Measurements from ENCODE around the gene ATP11A.
A peak's percentile ranks its signal among the peaks of the same experiment; 100 is the strongest.
"Not testable (repeated sequence)": the region's sequence is repeated elsewhere in the genome, so short reads cannot be mapped to it uniquely, and the experiment has no call there.

ATP11A gene

GRCh38 chr13:112774829-112775565, 85.2 kb downstream of the ATP11A start:
- DNase-seq (ENCODE audit: low read depth in 2 of 2) = no peak

- no peak for DNase-seq (ENCODE audit: low read depth in 2 of 2)
Observed at GRCh38 chr13:112775791-112776279, 86.0 kb downstream of the ATP11A start.

- no peak for DNase-seq (ENCODE audit: low read depth in 2 of 2)
Observed at GRCh38 chr13:112776354-112776753, 86.5 kb downstream of the ATP11A start.

- DNase-seq (ENCODE audit: low read depth in 2 of 2) = no peak
Observed at GRCh38 chr13:112776971-112777370, 87.1 kb downstream of the ATP11A start.

- DNase-seq (ENCODE audit: low read depth in 2 of 2) = no peak
Observed at GRCh38 chr13:112777637-112778406, 88.0 kb downstream of the ATP11A start.

GRCh38 chr13:112779856-112780604, 90.2 kb downstream of the ATP11A start:
- DNase-seq (ENCODE audit: low read depth in 2 of 2) = no peak

GRCh38 chr13:112781287-112781686, 91.4 kb downstream of the ATP11A start:
- no peak for DNase-seq (ENCODE audit: low read depth in 2 of 2)

GRCh38 chr13:112781881-112782361, 92.1 kb downstream of the ATP11A start:
- no peak for DNase-seq (ENCODE audit: low read depth in 2 of 2)

GRCh38 chr13:112782429-112783010, 92.7 kb downstream of the ATP11A start:
- no peak for DNase-seq (ENCODE audit: low read depth in 2 of 2)

GRCh38 chr13:112783135-112783977, 93.5 kb downstream of the ATP11A start:
- peak; percentile 32 to 42 for DNase-seq (ENCODE audit: low read depth in 2 of 2)

- DNase-seq (ENCODE audit: low read depth in 2 of 2) = no peak
Observed at GRCh38 chr13:112783978-112784371, 94.1 kb downstream of the ATP11A start.

GRCh38 chr13:112784811-112785482, 95.1 kb downstream of the ATP11A start:
- DNase-seq (ENCODE audit: low read depth in 2 of 2) = no peak

GRCh38 chr13:112785483-112785856, 95.6 kb downstream of the ATP11A start:
- DNase-seq (ENCODE audit: low read depth in 2 of 2) = no peak

- not testable (repeated sequence) for DNase-seq (ENCODE audit: low read depth in 2 of 2)
Observed at GRCh38 chr13:112786810-112787209, 97.0 kb downstream of the ATP11A start.

- DNase-seq (ENCODE audit: low read depth in 2 of 2) = no peak
Observed at GRCh38 chr13:112790735-112791641, 101.2 kb downstream of the ATP11A start.

GRCh38 chr13:112791663-112792440, 102.0 kb downstream of the ATP11A start:
- no peak for DNase-seq (ENCODE audit: low read depth in 2 of 2)

GRCh38 chr13:112792511-112792910, 102.7 kb downstream of the ATP11A start:
- no peak for DNase-seq (ENCODE audit: low read depth in 2 of 2)
